HG02610 (cell line): ENCODE measurements around the gene SIAH3.

ENCODE experiments used
- ATAC-seq: cut with Tn5 transposase; IDR thresholded peaks from one replicate; pipeline ENCODE4 v1.9.1; 2021; ENCODE audit warnings: mild to moderate bottlenecking, moderate library complexity; ENCODE audit not compliant: unreplicated experiment

The SIAH3 gene

GRCh38 chr13:45863709-45864590 lies 12.4 kb upstream of the SIAH3 start:
- no peak for ATAC-seq

GRCh38 chr13:45861322-45861721 lies 9.8 kb upstream of the SIAH3 start:
- ATAC-seq, result no peak

GRCh38 chr13:45860240-45860639 lies 8.7 kb upstream of the SIAH3 start:
- ATAC-seq, result no peak

- ATAC-seq, result no peak
Measured at GRCh38 chr13:45859705-45860104, 8.2 kb upstream of the SIAH3 start.

- ATAC-seq, result no peak
Measured at GRCh38 chr13:45852494-45852893, 941 bp upstream of the SIAH3 start.

- no peak for ATAC-seq
Measured at GRCh38 chr13:45851956-45852355, 403 bp upstream of the SIAH3 start.

- no peak for ATAC-seq
Measured at GRCh38 chr13:45850027-45850613, 1.4 kb downstream of the SIAH3 start.

- ATAC-seq, result no peak
Measured at GRCh38 chr13:45849408-45849807, 2.1 kb downstream of the SIAH3 start.

GRCh38 chr13:45847554-45848224 lies 3.9 kb downstream of the SIAH3 start:
- ATAC-seq, result no peak

- no peak for ATAC-seq
Measured at GRCh38 chr13:45846681-45847080, 4.9 kb downstream of the SIAH3 start.

- ATAC-seq, result no peak
Measured at GRCh38 chr13:45838171-45838745, 13.3 kb downstream of the SIAH3 start.

GRCh38 chr13:45837111-45837510 lies 14.4 kb downstream of the SIAH3 start:
- ATAC-seq, result no peak

- no peak for ATAC-seq
Measured at GRCh38 chr13:45834411-45834994, 17.1 kb downstream of the SIAH3 start.

GRCh38 chr13:45833663-45834375 lies 17.7 kb downstream of the SIAH3 start:
- no peak for ATAC-seq

- no peak for ATAC-seq
Measured at GRCh38 chr13:45833242-45833641, 18.3 kb downstream of the SIAH3 start.

GRCh38 chr13:45831851-45832250 lies 19.7 kb downstream of the SIAH3 start:
- no peak for ATAC-seq

- no peak for ATAC-seq
Measured at GRCh38 chr13:45830121-45830520, 21.4 kb downstream of the SIAH3 start.

GRCh38 chr13:45828256-45828968 lies 23.1 kb downstream of the SIAH3 start:
- ATAC-seq, result no peak

GRCh38 chr13:45827318-45827717 lies 24.2 kb downstream of the SIAH3 start:
- ATAC-seq, result no peak

- ATAC-seq, result no peak
Measured at GRCh38 chr13:45826731-45827130, 24.8 kb downstream of the SIAH3 start.
